ENCODE data around the gene BOD1L1.

BOD1L1 gene

DNA sequence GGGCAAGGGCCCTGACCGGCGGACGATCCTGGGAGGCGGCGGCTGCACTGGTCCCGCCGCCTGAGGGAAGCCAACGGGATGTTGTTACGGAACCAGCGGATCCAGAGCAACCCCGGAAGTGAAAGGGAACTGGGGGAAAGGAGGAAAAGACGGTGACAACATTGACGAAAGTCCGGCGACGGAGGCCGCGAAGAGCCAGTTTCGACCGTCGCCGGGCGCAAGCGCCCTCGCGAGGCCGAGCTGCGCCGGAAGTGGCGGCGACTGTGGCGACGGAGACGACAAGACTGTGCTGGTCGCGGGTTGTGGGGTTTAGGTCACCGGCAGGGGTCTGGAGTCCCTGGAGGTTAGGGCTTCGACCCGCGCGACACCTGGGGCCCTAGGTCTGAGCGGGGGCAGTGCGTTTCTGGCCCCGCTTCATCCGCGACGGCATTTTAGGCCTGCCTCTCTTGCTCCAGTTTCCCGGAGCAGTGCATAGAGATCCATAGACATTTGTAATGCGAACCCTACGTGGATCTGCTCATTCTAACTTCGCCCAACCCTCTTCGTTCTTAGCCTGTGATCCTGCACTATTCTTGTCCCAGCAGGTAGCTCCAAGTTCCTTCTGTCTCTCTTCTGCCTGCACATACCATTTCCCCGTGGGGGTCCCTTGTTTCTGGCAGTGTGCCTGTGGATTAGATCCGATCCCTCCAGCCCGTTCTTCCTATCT is at the start of gene BOD1L1:
Gene BOD1L1, minus strand, starts transcription at position 120 of the 706 bp plus-strand sequence. CDS start 138 bp downstream, outside the sequence.
- H3K4me3 ChIP-seq: peak within 1 kb of the TSS; percentile 47 to 93 (median 78)

DNA sequence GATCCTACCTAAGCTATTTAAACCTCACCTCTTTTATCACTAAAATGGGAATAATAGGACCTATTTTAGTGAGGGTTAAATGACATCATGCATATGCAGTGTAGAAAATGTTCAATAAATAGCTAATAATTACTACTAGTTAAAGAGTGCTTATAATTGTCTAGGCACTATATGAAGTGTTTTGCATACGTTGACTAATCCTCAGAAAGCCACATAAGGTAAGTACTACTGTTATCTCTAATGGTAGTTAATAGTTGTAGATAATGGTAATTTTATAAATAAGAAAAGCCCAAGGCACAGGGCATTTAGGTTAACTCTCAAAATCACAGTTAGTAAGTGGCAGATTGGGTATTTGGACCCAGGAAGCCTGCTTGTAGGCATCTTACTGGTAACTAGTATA is 47.4 kb upstream of the BOD1L1 start:
- no peak overlapping the region for H3K27ac ChIP-seq
- H3K4me3 ChIP-seq: no peak overlapping the region

More for the DNA sequence above, at the start of gene BOD1L1:
- H3K27ac ChIP-seq: peak within 1 kb of the TSS; percentile 71 to 99 (median 97)

DNA sequence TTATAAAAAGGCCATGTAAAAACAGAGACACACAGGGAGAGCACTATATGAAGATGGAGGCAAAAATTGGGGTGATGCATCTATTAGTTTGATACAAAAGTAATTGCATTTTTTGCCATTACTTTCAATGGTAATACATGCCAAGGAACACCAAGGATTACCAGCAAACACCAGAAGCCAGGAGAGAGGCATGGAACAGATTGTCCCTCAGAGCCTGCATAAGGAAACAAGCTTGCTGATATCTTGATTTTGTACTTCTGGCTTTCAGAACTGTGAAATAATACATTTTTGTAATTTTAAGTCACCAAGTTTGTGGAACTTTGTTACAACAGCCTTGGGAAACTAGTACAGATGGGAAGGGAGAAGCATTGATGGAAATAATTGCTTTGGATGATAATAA is 45.6 kb upstream of the BOD1L1 start:
- Histone ChIP-seq H3K4me3 (no peak overlapping the region), H3K27ac (no peak overlapping the region)

DNA sequence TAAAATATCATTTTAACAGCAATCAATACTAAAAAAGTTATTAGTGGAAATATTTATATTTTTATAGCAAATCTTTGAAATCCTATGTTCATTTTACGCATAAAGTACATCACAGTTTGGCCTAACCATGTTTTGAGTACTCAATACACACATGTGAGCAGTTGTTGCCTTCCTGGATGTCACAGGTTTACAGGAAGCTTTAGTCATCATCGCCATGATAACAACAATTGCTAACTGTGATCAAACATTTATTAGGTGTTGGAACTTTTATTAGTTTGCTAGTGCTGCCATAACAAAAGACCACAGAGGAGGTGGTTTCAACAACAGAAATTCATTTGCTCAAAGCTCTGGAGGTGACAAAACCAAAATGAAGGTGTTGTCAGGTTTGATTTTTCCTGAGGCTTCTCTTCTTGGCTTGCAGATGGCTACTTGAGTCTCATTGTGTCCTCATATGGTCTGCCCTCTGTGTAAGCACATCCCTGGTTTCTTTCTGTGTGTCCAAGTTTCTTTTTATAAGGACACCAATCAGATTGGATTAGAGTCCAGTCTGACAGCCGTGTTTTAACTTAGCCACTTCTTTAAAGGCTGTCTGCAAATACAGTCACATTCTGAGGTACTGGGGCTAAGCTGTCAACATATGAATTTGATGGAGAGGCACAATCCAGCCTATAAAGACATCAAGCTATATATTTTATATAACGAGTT is 43.1 kb upstream of the BOD1L1 start:
- Histone ChIP-seq H3K4me3 (no peak overlapping the region), H3K27ac (no peak overlapping the region)

GRCh38 chr4:13665701-13666660 is 38.5 kb upstream of the BOD1L1 start:
- no peak overlapping the region for H3K4me3 ChIP-seq
- H3K27ac ChIP-seq: no peak overlapping the region

DNA sequence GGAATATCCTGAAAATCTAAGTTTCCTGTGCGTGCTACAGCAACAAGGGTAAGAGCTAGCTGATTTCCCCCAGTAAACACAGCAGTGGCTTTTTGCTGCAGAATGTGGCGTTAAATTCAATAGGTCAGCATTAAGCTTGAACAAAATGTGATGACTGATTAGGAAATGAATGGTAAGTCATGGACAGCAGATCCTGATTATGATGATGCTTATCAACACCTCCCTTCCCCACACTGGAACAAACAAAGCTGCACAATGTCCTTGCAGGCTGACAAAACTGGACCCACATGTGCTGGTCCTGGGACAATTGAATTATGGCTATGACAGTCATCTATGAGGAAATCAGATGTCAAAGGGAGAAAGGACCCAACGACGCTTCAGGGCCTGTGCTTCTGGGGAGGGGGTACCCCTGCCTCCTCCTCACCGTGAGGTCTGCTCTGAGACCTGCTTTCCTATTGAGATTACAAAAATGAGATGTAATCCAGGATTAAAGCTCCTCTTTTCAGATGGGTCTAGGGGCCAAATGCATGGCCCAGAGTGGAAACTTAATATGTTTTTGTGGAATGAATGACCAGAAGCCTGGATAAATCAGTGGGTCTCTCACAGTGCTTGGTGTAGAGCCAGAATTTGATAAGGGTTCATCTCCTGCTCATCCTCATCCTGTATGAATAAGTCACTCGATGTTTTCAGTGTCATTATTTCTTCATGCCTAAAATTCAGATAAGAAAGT is 32.0 kb upstream of the BOD1L1 start:
- H3K27ac ChIP-seq: no peak overlapping the region
- no peak overlapping the region for H3K4me3 ChIP-seq

DNA sequence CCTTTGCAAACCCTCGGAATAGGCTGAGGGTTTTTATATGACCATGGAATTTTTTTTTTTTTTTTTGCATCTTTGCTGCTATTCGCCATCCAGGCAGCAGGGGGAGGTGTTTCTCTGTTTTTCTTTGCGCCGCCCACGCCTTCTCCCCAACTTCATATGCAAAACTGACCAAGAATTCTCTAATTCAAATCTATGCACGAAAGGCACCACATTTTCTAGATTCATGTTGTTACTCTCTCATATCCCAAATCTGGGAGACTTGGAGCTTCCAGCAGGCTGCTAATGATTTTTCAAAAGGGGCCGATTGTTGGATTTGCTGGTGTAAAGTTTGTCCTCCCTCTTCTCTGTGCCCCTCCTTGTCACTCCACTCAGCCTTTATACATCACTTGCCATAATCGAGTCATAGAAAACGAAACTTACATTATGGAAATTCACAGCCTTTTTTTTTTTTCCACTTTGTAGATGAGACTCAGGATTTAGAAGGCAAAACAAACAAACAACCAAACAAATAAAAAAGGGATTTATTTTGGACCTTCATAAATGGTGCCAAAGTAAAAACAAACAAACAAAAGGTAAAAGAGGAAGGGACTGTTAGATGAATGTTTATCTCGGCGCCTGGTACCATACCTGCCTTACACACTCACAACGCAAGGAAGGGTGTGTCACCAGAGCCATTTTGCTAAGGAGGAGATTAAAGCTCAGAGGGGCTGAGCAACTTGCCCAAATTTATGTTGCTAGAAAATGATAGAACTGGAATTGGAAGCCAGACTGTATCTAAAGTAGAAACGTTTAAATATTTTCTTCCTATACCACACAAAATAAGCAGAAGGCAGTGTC is 29.3 kb upstream of the BOD1L1 start:
- Histone ChIP-seq H3K27ac (peak overlapping the region in 1 of 21 experiments; percentile 18), H3K4me3 (peak overlapping the region in 4 of 7 experiments; percentile 3 to 28 (median 12))

GRCh38 chr4:13654162-13654797 is 26.8 kb upstream of the BOD1L1 start:
- H3K4me3 ChIP-seq: peak overlapping the region; percentile 7 to 46 (median 30)
- H3K27ac ChIP-seq: no peak overlapping the region

DNA sequence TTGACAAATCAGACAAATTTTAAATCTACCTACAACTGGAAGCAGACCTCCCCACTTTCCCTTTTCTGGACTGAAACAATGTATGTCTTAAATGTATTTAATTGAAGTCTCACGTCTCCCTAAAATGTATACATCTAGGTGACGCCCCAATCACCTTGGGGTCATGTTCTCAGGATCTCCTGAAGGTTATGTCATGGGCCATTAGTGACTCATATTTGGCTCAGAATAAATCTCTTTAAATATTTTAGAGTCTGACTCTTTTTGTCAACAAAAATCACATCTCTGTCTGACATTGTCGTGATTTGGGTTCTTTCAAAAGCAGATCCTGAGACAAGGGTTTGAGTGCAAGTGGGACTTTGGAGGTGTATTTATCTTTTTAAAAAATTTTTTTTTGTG is 26.2 kb upstream of the BOD1L1 start:
- H3K27ac ChIP-seq: no peak overlapping the region

DNA sequence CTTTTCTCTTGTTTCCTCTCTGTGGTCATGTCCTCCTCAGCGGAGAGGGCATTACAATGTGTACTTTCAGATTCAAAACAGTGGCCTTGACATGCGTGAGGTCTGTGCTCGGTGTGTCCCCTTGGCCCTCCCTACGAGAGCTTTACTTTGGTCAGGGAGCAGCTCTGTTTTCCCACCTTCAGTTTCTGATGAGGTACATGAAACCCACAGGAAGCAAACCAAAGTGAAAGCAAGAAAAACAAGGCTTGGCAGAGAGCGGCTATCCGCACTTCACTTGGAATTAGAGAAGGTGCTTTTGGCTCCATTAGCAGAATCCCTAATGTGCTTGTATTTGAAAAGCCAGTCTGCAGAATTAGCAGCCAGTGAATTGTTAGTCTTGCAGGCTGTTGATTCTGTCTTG is 19.5 kb upstream of the BOD1L1 start:
- H3K4me3 ChIP-seq: no peak overlapping the region
- H3K27ac ChIP-seq: no peak overlapping the region

More for the DNA sequence above, 26.2 kb upstream of the BOD1L1 start:
- H3K4me3 ChIP-seq: peak overlapping the region in 4 of 7 experiments; percentile 30 to 46 (median 42)

DNA sequence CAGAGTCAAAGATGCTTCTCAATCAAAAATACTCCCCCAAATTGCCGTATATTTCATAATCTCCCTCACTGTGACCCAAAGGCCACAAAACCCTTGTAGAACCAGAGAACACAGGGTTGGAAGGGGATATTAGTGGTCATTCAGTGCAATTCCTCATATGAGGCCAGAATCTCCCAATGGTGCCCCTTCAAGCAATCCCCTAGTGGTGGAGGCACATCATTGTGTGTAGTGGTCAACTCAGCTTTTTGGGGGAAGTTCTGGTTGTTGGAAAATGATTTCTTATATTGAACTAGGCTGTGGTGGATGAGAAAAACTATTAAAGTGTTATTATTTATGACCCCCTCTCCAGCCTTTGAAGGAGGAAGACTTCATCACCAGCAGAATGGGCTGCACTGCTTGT is 17.6 kb upstream of the BOD1L1 start:
- no peak overlapping the region for H3K4me3 ChIP-seq
- no peak overlapping the region for H3K27ac ChIP-seq

- no peak overlapping the region for H3K27ac ChIP-seq
- no peak overlapping the region for H3K4me3 ChIP-seq
Observed at GRCh38 chr4:13642170-13642950, 14.8 kb upstream of the BOD1L1 start.

GRCh38 chr4:13641084-13641483 is 13.6 kb upstream of the BOD1L1 start:
- no peak overlapping the region for H3K27ac ChIP-seq
- no peak overlapping the region for H3K4me3 ChIP-seq

DNA sequence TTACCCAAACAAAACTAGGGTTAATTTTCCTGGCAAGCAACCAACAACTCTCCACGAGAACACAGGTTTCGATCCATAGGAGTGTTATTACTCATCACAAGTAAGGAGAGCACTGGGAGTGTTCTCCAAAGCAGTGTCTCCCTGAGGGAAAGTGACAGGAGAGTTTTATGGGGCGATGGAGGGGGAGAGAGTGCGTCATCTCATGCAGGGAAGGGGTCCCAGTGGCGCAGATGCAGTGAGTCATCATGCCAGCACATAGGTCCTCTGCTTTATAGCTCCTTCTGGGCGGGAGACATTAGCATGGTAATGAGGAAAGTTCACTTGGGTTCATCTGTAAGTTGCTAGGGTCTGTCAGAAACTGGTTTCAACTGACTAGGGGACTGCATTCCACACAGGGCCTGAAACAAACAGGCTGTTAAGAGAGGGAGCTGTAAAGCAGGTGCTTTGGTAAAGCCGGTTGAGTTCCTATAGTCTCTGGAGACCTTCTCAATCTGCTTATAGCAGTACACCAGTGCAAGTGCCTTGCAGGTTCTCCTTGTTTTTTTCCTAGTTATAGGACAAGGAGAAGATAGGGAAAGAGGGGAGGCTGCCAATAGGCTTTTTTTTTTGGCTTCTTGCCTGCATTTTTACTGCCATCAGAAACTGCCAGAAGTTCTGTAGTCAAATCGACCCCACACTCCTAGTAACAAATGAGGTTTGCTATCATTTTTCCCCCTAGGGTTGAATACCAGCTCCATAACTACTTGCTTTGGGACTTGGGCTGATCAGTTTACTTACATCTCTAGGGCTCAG is 12.8 kb upstream of the BOD1L1 start:
- H3K27ac ChIP-seq: no peak overlapping the region
- H3K4me3 ChIP-seq: no peak overlapping the region

GRCh38 chr4:13635286-13635799 is 7.8 kb upstream of the BOD1L1 start:
- Histone ChIP-seq H3K4me3 (no peak overlapping the region), H3K27ac (no peak overlapping the region)

- Histone ChIP-seq H3K27ac (no peak overlapping the region), H3K4me3 (no peak overlapping the region)
Observed at GRCh38 chr4:13633671-13634070, 6.1 kb upstream of the BOD1L1 start.
